GM12892 (cell line): Measurements from ENCODE around the gene NUDT3.

Experiments
- DNase-seq: peaks from one replicate; pipeline ENCODE4 v3.0.0; 2011; ENCODE audit not compliant: insufficient read length
- FAIRE-seq: peaks from 2 replicates; lab custom pipeline; 2011; peaks lifted over from hg19 to GRCh38; lab: Jason Lieb, UNC
- POLR2A ChIP-seq: IDR thresholded peaks from 2 replicates; pipeline ENCODE4 v1.6.1; 2011; ENCODE audit warnings: low read depth, low read length, control low read depth
- POLR2AphosphoS5 ChIP-seq: IDR thresholded peaks from 2 replicates; pipeline ENCODE4 v1.6.1; 2011; ENCODE audit warnings: low read depth, low read length, control low read depth
- TAF1 ChIP-seq: IDR thresholded peaks from 2 replicates; pipeline ENCODE4 v1.6.1; 2011; ENCODE audit warnings: low read depth, mild to moderate bottlenecking, control low read depth, low read length, borderline replicate concordance

The NUDT3 gene

GRCh38 chr6:34305982-34306708 lies 86.3 kb downstream of the NUDT3 start:
- DNase-seq (no peak), FAIRE-seq (no peak)
- TF ChIP-seq POLR2A (no peak), TAF1 (no peak), POLR2AphosphoS5 (no peak)

GRCh38 chr6:34305497-34305896 lies 87.0 kb downstream of the NUDT3 start:
- TF ChIP-seq POLR2AphosphoS5 (no peak), TAF1 (no peak), POLR2A (no peak)
- no peak for FAIRE-seq
- DNase-seq, result no peak

- no peak for TF ChIP-seq TAF1
- TF ChIP-seq POLR2A, result no peak
- TF ChIP-seq POLR2AphosphoS5, result no peak
- DNase-seq (no peak), FAIRE-seq (no peak)
Measured at GRCh38 chr6:34304164-34304563, 88.3 kb downstream of the NUDT3 start.

GRCh38 chr6:34302929-34303328 lies 89.5 kb downstream of the NUDT3 start:
- FAIRE-seq, result no peak
- DNase-seq, result no peak
- TF ChIP-seq POLR2A, result no peak
- no peak for TF ChIP-seq POLR2AphosphoS5
- no peak for TF ChIP-seq TAF1

- DNase-seq, result no peak
- FAIRE-seq, result no peak
- no peak for TF ChIP-seq TAF1
- TF ChIP-seq POLR2AphosphoS5, result no peak
- TF ChIP-seq POLR2A, result no peak
Measured at GRCh38 chr6:34301408-34301807, 91.1 kb downstream of the NUDT3 start.

GRCh38 chr6:34300332-34300751 lies 92.1 kb downstream of the NUDT3 start:
- FAIRE-seq, result no peak
- no peak for TF ChIP-seq POLR2A
- no peak for TF ChIP-seq TAF1
- TF ChIP-seq POLR2AphosphoS5, result no peak

GRCh38 chr6:34298941-34299340 lies 93.5 kb downstream of the NUDT3 start:
- no peak for TF ChIP-seq POLR2A
- TF ChIP-seq POLR2AphosphoS5, result no peak
- TF ChIP-seq TAF1, result no peak
- FAIRE-seq, result no peak

More at GRCh38 chr6:34300332-34300751, 92.1 kb downstream of the NUDT3 start:
- no peak for DNase-seq

GRCh38 chr6:34295721-34296120 lies 96.7 kb downstream of the NUDT3 start:
- FAIRE-seq (peak; percentile 81), DNase-seq (peak; percentile 43)
- 0 out of 2 replicates have a peak, but pooled peaks have one; percentile 21 for TF ChIP-seq TAF1
- no peak for TF ChIP-seq POLR2A
- TF ChIP-seq POLR2AphosphoS5, result no peak

More at GRCh38 chr6:34298941-34299340, 93.5 kb downstream of the NUDT3 start:
- DNase-seq, result no peak

GRCh38 chr6:34292954-34293353 lies 99.5 kb downstream of the NUDT3 start:
- no peak for FAIRE-seq
- no peak for DNase-seq
- TF ChIP-seq POLR2AphosphoS5 (no peak), POLR2A (no peak), TAF1 (no peak)

GRCh38 chr6:34289137-34289536 lies 103.3 kb downstream of the NUDT3 start:
- FAIRE-seq (no peak), DNase-seq (no peak)
- no peak for TF ChIP-seq TAF1
- no peak for TF ChIP-seq POLR2A
- no peak for TF ChIP-seq POLR2AphosphoS5

GRCh38 chr6:34288581-34288980 lies 103.9 kb downstream of the NUDT3 start:
- no peak for TF ChIP-seq TAF1
- TF ChIP-seq POLR2A, result no peak
- no peak for TF ChIP-seq POLR2AphosphoS5
- DNase-seq (no peak), FAIRE-seq (no peak)

GRCh38 chr6:34285448-34286164 lies 106.9 kb downstream of the NUDT3 start:
- DNase-seq (no peak), FAIRE-seq (no peak)
- TF ChIP-seq POLR2AphosphoS5, result no peak
- TF ChIP-seq TAF1, result no peak
